Measurements from ENCODE around the gene GAB3. TPM values are rescaled to one million over a fixed set of nuclear protein-coding genes. Genes with fewer than 3 reads are reported as not detected.
A peak's percentile ranks its signal among the peaks of the same experiment; 100 is the strongest.

GAB3 gene
- total RNA-seq, 2 donors from 2014 or later: 1.2 to 2.3 TPM

DNA sequence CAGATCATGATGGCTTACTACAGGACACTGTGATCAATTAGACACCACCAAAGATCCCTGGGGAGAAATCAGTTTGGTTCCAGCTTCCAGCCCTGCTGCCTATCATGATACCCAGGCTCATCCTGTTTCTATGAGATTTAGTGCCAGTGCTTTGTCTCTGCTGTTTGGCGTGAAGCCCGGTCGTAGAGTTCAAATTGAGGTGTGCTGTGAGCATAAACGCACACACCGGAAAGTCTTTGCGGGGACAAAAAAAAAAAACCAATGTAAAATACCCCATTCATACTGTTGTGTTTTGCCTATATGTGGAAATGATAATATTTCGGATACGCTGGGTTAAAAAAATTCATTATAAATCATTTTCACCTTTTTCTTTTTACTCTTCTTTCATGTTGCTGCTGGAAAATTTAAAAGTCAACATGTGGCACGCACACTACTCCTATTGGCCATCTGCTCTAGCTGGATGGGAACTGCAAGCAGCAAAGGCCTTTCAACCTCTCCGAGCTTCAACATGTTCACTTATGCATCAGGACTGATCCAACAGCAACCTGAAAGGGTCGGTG, 11.2 kb upstream of the GAB3 start:
- no peak for ATAC-seq
- intact Hi-C loops (cut with DNase I, micrococcal nuclease): no loop called here

DNA sequence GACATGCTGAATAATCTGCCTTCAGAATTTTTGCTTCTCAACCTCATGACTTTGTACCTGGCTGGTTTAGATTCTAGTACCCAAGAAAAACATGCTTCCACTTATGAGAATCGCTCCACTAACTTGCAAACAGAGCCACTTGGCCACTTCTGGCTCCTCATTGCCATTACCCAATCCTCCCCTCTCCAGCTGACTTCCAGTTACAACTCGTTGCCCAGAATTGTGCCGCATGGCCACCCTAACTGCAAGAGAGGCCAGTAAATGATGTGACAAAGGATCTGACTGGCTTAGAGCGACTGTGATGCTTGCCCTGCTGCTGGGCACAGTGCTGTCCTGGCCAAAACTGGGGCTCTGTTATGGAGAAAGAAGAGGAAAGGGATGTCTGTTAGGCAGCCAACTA, 7.8 kb upstream of the GAB3 start:
- no peak for DNase-seq
- intact Hi-C loops (cut with DNase I, micrococcal nuclease): no loop called here
- ATAC-seq: no peak

More for the DNA sequence above, 11.2 kb upstream of the GAB3 start:
- DNase-seq: peak in 1 of 2 donors; percentile 45

DNA sequence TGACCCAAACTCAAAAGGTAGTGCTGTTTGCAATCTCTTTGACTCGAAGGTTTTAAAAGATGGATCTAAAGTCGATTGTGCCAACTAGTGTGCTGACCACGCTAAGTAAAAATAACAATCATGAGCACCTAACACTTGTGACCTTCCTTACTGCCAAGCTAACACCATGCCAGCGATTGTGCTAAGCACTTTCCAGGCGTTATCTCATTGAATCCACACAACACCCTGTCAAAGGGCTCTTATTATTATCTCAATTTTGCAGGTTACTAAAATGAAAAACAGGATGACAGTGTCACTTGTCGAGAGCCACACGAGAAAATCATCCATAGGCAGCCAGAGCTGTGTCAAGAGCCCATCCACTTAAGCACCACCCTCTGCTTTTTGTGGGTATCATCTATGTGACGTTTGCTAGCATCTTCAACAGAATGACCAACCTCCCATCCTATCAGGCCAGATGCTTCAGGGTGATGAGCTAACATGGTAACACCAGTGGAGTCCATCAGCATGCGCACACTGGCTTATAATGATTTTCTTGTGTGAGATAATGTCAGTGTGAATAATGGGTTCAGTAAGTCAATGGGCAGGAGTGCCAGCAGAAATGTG, 893 bp upstream of the GAB3 start:
- DNase-seq: no peak
- ATAC-seq: no peak
- intact Hi-C loops (cut with DNase I, micrococcal nuclease): no loop called here

DNA sequence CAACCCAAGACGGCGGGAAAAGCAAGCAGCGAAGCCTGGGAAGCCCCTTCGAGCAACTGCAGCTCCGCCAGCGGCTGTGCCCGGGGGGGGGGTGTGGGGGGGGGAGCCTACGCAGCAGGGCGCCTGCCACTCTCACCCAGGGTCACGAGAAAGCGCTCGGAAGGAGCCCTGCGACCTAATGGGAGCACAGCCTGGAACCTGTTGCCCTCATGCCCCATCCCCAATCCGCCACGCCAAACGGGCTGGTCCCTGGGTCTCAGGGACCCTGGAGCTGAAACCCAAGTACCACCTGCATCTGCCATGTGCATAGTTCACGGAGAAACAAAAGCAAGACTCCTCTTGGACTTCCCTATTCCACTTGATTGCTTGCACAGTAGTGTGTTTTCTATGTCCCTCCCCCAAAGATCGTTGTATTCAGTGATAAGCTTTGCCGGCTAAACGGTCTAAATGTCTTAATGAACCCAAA, 359 bp upstream of the GAB3 start:
- intact Hi-C loops (cut with DNase I, micrococcal nuclease): no loop called here
- DNase-seq: peak in 1 of 2 donors; percentile 16
- no peak for ATAC-seq

DNA sequence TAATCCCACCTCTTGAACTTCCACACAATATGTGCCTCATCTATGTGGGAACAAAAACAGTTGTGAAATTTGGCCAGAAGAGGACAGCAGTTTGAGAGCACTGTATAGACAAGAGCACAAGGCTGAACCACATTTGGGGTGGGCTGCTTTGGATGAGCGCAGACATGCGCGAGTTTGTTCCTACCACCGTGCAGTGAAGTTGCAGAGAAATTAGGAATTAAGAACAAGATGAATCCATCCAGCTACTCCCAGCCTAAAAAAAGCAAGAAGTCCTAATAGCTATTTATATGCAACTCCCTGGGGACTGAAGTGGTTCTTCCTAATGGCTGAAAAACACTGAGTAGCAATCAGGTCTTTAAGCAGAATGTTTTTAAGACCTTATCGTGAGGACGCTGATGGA, 1.0 kb downstream of the GAB3 start:
- ATAC-seq (no peak), DNase-seq (no peak)
- intact Hi-C loops (cut with DNase I, micrococcal nuclease): no loop called here

DNA sequence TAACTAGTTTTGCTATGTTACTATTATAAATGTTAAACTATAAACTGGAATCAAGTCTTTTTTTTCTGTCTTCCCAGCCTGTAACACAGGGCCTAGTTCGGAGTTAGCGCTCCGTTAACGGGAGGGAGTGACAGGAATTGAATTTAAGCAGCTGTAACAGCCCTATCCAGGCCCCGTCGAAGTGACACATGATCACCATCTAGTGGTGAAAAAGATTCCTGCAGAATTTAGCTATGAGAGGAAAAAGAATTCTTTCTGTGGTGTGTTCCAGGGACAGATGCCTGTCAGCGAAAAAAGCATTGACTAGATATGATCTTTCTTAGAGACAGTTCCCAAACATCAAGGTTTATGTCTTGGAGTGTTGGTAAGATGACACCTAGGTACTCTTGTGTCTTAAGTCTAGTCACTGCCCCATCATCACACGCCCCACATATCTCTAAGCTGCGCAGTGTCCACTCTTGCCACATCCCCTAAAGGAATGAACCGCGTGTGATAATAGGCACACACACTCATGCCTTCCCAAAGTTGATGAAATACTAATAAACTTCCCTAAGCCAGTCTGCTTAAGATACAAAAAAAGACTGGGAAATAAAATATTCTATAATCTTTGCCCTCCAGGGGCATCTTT, 2.1 kb downstream of the GAB3 start:
- intact Hi-C loops (cut with DNase I, micrococcal nuclease): no loop called here
- DNase-seq (no peak), ATAC-seq (peak; percentile 73)

DNA sequence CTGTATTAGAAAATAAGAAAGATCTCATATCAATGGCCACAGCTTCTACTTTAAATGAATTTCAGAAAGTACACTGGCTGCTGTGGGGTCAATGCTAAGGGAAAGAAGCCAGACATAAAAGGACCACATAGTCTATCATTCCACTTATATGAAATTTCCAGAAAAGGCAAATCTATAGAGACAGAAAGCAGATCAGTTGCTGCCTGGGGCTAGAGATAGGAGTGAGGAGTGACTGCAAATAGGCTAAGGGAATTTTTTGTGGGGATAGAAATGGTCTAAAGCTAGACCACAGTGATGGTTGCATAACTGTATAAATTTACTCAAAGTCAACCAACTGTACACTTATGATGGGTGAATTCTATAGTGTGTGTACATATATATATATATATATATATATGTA, 8.3 kb downstream of the GAB3 start:
- DNase-seq: no peak

DNA sequence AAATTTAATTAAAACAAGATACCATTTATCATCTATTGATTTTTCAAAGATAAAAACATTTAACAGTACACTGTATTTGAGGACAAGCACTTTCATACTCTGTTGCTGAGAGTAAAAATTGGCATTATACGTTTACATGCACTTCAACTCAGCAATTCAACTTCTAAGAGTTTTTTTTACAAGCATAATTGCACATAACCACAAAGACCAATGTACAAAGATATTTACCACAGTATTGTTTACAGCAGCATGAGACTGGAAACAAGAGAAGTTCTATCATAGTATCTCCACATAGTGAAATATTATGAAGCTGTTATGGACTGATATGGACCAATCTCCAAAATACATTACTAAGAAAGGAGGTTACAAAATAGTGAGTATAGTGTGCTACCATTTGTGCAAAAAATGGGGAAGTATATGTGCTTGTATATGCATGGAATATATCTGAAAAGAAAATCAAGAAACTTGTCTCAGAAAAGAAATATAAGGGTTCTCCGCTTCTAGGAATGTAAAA, 10.9 kb downstream of the GAB3 start:
- intact Hi-C loops (cut with DNase I, micrococcal nuclease): no loop called here
- ATAC-seq (no peak), DNase-seq (no peak)

More for the DNA sequence above, 8.3 kb downstream of the GAB3 start:
- intact Hi-C loops (cut with DNase I, micrococcal nuclease): no loop called here
- no peak for ATAC-seq

DNA sequence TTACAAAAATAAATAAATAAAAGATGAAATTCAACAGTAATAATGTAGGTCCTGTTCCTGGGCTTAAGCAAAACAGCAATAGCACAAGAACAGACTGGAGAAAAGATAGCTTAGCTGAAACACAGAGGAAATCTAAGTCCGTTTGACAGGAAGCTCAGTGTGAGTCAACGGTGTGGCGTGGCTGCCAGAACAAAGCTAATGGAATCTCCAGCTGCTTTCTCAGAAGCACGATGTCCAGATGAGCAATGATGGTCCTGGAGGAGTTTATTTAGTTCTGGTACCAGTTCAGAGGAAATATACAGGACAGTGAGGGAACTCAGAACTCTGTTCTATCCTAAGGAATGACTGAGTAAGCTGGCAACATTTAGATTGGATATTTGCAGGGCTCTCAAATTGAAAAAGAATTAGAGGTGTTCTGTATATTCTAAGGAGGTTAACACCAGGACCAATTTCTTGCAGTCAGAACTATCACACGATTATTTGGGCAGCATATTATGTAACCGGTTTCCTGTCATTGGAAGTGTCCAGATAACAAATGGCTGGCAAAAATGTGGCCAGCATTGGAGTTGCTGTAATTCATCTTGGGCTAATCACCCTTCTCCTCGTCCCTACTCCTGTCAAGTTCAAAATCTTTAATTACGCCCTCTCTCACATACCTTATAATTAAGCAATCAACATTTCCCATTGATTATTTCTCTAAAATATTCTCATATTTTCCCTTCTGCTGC, 12.7 kb downstream of the GAB3 start:
- DNase-seq (no peak), ATAC-seq (no peak)
- intact Hi-C loops (cut with DNase I, micrococcal nuclease): no loop called here

DNA sequence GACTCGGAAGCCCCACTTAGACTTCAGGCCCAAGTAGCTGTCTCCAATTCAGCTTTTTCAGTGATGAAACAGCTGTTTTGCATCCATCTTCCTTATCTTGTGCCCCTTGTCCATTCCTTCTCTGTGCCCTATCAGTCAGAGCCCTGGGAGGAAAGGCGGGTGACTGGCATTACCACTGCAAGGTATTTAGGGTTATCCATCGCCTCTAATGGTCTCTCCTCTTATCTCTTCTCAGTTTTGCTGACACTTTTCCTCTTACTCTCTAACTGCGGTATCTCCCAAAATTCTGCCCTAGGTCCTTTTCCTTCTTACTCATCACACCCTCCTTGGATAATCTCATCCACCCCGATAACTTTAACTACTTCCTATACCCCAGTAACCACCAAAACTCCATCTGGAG, 13.7 kb downstream of the GAB3 start:
- intact Hi-C loops (cut with DNase I, micrococcal nuclease): no loop called here
- DNase-seq: no peak
- no peak for ATAC-seq

DNA sequence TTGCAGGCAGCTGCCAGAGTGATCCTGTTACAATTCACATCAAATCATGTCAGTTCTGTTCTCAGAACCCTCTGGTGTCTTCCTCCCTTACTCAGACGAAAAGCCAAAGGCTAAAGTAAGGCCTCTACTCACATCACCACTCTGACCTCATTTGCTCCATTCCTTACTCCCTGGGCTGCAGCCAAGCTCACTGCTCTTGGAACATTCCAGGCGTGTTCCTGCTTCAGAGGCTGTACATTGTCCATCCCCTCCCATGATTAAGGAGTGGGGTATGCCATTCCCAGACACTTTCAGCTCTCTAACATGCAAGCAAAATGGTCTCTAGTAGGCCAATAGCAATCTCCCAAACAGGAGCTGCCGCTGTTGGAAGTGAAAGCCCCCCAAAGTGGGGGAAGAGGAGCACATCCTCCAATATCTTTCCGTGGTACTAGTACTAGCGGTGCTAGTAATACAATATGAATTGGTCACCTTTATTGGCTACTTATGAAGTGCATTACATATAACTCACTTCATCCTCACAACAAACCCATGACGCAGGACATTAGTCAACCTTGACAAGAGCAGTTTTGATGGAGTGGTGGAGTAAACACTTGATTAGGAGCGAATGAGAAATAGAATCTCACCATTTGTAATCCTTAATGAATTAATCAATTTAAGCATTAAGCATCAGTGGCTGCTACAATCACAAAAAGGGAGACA, 15.0 kb downstream of the GAB3 start:
- no peak for ATAC-seq
- no peak for DNase-seq

DNA sequence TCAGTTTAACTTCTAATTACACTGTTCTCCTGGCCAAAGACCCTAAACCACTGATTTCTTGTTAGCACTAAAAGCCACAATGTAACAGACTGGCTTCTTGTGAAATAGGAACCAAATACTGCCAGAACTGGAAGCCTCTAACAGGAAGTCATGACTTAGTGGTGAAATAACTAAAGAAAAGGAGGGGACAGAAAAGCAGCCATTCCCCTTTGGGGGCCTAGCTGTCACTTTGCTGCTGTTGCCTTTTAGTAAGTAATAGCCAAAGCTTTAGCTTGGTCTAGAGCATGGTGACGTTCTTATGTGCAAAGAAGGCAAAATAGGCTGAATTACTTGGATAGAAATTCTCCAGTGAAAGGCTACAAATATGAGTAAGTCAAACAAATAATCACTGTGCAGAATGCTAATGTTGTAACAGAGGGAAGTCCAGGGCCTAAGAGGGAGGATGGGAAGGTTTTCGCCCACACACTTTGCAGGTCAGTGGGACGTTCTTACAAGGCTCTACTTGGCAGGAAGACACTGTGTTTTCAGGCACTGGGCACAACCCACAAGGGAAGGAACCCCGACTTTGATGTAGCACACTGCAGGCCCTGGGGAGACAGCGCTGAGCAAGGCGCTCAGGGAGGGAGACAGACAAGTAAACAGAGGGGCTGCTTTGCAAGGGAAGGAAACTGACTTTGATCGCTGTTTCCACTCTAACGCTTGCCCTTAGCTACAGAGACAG, 16.7 kb downstream of the GAB3 start:
- ATAC-seq: peak; percentile 12
- intact Hi-C loops (cut with DNase I, micrococcal nuclease): no loop called here
- peak in 1 of 2 donors; percentile 14 for DNase-seq

More for the DNA sequence above, 15.0 kb downstream of the GAB3 start:
- intact Hi-C loops (cut with DNase I, micrococcal nuclease): no loop called here

DNA sequence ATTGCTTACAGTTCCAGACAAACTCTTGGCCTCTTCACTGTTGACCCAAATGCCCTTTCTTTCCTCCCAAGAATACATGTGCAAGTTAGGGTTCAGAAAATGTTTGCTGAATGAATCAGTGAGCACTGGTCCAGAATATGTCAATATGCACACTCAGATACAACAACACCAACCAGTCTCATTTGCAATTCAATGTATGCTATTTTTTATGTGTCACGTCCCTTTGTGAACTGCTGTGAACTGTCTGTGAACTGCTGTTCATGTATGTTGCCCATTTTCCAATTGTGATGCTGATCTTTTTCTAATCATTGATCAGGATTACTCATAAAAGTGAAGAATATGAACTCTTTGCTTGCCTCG, 17.8 kb downstream of the GAB3 start:
- ATAC-seq (no peak), DNase-seq (no peak)
- intact Hi-C loops (cut with DNase I, micrococcal nuclease): no loop called here

DNA sequence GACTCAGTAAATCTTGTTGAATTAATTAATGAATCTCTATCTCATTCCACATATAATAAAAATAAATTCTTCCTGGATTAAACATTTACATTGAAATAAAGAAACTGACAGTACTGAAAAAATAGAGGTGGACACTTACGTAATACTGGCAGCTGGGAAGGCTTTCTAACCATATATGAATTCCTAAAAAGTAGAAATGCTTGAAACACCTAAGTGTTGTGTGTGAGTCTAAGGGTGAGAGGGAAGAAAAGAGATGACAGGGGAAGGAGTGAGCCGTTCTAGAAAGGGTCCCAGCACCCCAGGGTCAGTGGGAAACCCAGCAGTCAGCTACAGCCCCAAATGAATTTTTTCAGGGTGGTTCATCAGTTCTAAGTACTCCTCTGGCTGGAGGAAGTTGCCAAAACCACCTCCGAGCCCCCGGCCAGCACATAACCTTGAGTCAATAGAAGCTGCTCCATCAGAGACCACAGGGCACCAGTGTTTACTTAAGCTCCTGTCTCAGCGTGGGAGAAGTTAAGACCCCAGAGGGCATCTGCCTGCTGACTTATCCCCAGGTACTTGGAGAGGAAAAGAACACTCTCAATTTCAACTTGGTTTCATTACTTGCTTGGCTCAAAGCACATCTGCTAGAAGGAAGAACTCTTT, 18.3 kb downstream of the GAB3 start:
- no peak for DNase-seq
- intact Hi-C loops (cut with DNase I, micrococcal nuclease): no loop called here

DNA sequence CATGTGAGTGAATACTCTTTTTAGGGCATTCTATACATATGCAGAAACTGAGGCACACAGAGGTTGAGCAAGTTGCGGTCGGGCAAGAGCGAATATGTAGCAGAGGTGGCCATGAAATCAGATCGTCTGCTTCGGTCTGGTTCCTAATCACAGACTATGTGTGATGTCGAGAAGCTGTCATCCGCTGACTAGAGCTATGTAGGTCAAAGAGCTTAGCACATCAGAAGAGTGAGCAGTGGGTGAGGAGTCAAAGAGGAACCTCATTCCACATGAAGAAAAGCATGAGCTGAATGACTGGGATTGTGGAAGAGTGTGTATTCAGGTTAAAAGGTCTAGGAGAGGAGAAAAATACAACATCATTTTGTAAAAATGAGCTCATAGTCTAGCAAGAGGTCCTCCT, 19.0 kb downstream of the GAB3 start:
- ATAC-seq: no peak
- intact Hi-C loops (cut with DNase I, micrococcal nuclease): no loop called here

More for the DNA sequence above, 18.3 kb downstream of the GAB3 start:
- no peak for ATAC-seq

DNA sequence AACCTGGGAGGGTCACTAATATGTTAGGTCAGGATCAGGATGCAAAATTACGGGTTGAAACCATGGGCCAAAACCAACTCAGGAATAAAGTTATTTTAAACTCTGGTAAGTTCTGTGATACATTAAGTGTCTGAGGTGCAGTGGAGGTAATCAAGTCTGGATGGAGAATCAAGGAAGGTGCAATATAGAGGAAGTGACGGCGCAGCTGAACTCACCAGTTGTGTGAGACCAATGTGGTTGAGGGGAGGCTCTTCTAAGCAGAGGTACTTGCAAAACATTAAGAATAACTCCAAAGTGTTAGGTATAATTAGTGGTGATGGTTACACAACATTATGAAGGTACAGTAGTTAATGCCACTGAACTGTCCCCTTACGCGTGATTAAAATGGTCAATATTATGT, 19.7 kb downstream of the GAB3 start:
- ATAC-seq: no peak
- DNase-seq: no peak
- intact Hi-C loops (cut with DNase I, micrococcal nuclease): no loop called here

More for the DNA sequence above, 19.0 kb downstream of the GAB3 start:
- no peak for DNase-seq

DNA sequence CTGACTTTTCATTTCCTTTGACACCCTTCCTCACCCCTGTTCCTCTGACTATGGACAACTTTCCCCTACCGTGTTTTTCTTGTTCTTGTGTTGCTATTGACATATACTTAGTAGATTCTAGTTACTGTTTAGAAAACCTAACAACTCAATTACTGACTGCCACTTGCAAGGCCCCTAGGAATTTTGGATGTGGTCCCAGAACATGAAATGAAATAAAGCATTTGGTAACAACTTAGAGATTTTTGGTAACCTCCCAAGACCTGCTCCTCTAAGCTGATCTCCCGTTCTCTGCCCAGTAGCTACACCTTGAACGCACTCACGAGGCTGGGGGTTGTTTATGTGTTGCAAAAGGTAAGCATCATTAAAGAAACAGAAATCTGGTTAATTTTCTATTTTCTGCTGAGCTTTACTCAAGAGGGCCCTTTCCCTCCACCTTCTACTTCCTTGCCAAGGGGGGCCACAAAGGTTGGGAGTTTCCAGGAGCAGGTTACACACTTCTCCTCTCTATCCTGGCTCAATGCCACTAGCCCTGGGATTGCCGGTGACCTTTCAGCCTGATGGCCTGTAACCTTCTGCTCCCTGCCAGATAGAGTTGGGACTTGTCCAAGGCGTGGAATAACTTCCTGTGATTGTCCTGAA, 20.5 kb downstream of the GAB3 start:
- ATAC-seq: no peak
- no peak for DNase-seq
- intact Hi-C loops (cut with DNase I, micrococcal nuclease): no loop called here

DNA sequence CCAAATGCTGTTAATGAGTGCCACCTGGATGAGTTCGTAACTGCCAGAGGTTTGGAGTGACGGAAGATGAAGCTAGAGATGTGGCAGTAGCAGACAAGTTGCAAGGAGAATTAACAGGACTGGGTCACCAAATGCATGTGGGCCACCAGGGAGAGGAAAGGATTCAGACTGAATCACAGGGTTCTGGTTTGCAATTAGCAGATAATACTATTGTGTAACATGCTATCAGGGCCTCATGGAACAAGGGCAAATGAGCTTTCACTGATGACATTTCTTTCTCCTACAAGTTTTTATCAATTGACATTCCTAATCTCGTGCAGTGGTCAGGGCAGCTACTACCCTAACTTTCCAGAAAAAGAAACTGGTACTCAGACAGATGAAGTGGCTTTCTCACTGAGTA, 21.4 kb downstream of the GAB3 start:
- intact Hi-C loops (cut with DNase I, micrococcal nuclease): no loop called here
- ATAC-seq (no peak), DNase-seq (no peak)

Data from left colon (tissue), 2 donors.